ENCODE measurements around the gene OR5H14. TPM values are rescaled to one million over a fixed set of nuclear protein-coding genes. Genes with fewer than 3 reads are reported as not detected.
"Not testable (repeated sequence)": the region's sequence is repeated elsewhere in the genome, so short reads cannot be mapped to it uniquely, and the experiment has no call there.

Gene OR5H14
- polyA plus RNA-seq, 1 of the 3 experiments (the other 2 are of a cell fraction), result not detected

GRCh38 chr3:98185180-98185579 is 37.9 kb downstream of the OR5H14 start (continued):
- TF ChIP-seq, protein P1, sequence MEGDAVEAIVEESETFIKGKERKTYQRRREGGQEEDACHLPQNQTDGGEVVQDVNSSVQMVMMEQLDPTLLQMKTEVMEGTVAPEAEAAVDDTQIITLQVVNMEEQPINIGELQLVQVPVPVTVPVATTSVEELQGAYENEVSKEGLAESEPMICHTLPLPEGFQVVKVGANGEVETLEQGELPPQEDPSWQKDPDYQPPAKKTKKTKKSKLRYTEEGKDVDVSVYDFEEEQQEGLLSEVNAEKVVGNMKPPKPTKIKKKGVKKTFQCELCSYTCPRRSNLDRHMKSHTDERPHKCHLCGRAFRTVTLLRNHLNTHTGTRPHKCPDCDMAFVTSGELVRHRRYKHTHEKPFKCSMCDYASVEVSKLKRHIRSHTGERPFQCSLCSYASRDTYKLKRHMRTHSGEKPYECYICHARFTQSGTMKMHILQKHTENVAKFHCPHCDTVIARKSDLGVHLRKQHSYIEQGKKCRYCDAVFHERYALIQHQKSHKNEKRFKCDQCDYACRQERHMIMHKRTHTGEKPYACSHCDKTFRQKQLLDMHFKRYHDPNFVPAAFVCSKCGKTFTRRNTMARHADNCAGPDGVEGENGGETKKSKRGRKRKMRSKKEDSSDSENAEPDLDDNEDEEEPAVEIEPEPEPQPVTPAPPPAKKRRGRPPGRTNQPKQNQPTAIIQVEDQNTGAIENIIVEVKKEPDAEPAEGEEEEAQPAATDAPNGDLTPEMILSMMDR (IDR thresholded peaks at IDR 0.05), result no peak
- TF ChIP-seq TAF1 (IDR thresholded peaks at IDR 0.05; ENCODE audit: borderline replicate concordance, low read depth, low read length), result no peak
- TF ChIP-seq SIN3A (IDR thresholded peaks at IDR 0.05; ENCODE audit: borderline replicate concordance, low read depth, low read length), result no peak
- TF ChIP-seq EZH2phosphoT487 (IDR thresholded peaks at IDR 0.05; ENCODE audit: borderline replicate concordance, low read depth), result no peak
- no peak for TF ChIP-seq FOXM1 (IDR thresholded peaks at IDR 0.05; ENCODE audit: low read depth)
- TF ChIP-seq TCF12 (IDR thresholded peaks at IDR 0.05), result no peak

DNA sequence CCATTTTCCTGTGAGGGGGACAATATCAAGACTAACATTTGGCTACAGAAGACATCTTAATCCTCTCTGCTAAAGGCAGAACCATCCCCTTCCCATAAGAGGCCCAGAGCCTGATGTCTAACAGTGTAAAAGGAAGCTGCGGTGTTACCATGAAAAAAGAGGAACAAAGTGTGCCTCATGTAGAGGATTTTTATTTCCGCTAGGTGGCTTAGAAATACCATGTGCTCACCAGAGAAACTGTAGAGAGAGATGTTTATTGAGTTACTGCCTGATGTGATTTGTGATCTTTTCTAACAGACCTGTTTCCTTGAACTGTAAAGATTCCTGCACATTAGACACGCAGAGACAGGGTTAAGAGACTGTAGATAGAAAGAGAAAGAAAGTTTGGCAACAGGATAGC is 41.3 kb downstream of the OR5H14 start:
- WGBS (ENCODE audit: low lambda C conversion rate), result 1% methylated on average over 3 of the region's 3 CpGs
- Histone ChIP-seq H3K9ac (no peak overlapping the region), H3K79me2 (ENCODE audit: insufficient read depth) (no peaks in the 10 kb centered on the region), H3K4me3 (ENCODE audit: low read depth in 2 of 2, low read length in 1 of 2) (no peak overlapping the region), H3K9me2 (no peaks in the 10 kb centered on the region), H3K27ac (ENCODE audit: low read depth in 2 of 2, low read length in 1 of 2) (no peak overlapping the region), H3K4me2 (no peak overlapping the region), H3F3A (replicated peaks; ENCODE audit: insufficient read depth) (no peaks in the 10 kb centered on the region), H2AFZ (ENCODE audit: low read depth) (no peak overlapping the region), H3K4me1 (ENCODE audit: control insufficient read depth in 1 of 2, insufficient read depth in 2 of 2, low read depth in 1 of 2, low read length in 1 of 2) (no peaks in the 10 kb centered on the region), H4K20me1 (ENCODE audit: insufficient read depth) (no peaks in the 10 kb centered on the region), H3K36me3 (replicated peaks in 1 of 2; ENCODE audit: control insufficient read depth in 1 of 2, insufficient read depth in 2 of 2, low read length in 1 of 2) (no peaks in the 10 kb centered on the region), H3K27me3 (ENCODE audit: insufficient read depth) (no peaks in the 10 kb centered on the region; the same call in 1 of the 2 replicates), H3K9me3 (no peaks in the 10 kb centered on the region)
- TF ChIP-seq TAF1 (IDR thresholded peaks at IDR 0.05; ENCODE audit: borderline replicate concordance, low read depth, low read length) (no peak), NFIC (IDR thresholded peaks at IDR 0.05; ENCODE audit: borderline replicate concordance) (no peak), RAD21 (IDR thresholded peaks at IDR 0.05; ENCODE audit: low read length) (peak; percentile 32), ELF1 (IDR thresholded peaks at IDR 0.05) (no peak), RCOR1 (IDR thresholded peaks at IDR 0.05; ENCODE audit: low read length) (no peak), SIN3A (IDR thresholded peaks at IDR 0.05; ENCODE audit: borderline replicate concordance, low read depth, low read length) (no peak)
- TF ChIP-seq, protein P1 (IDR thresholded peaks at IDR 0.05), result peak; percentile 49
- peak; percentile 0 for DNase-seq
- CTCF ChIA-PET, result interaction anchor here (0.8 kb wide), 1 partner anchor 16 kb away, joined by 3 read pairs; no protein-coding TSS in a partner anchor
- POLR2A ChIA-PET, result no interaction called here

GRCh38 chr3:98190911-98191310 is 43.6 kb downstream of the OR5H14 start:
- H3K36me3 ChIP-seq (replicated peaks in 1 of 2; ENCODE audit: control insufficient read depth in 1 of 2, insufficient read depth in 2 of 2, low read length in 1 of 2); CTCF ChIA-PET; H2AFZ ChIP-seq (ENCODE audit: low read depth); H3K4me3 ChIP-seq (ENCODE audit: low read depth in 2 of 2, low read length in 1 of 2); H3K9me2 ChIP-seq; H3F3A ChIP-seq (replicated peaks; ENCODE audit: insufficient read depth); H3K4me1 ChIP-seq (ENCODE audit: control insufficient read depth in 1 of 2, insufficient read depth in 2 of 2, low read depth in 1 of 2, low read length in 1 of 2); H3K27ac ChIP-seq (ENCODE audit: low read depth in 2 of 2, low read length in 1 of 2); H4K20me1 ChIP-seq (ENCODE audit: insufficient read depth); H3K4me2 ChIP-seq; H3K27me3 ChIP-seq (ENCODE audit: insufficient read depth); POLR2A ChIA-PET; H3K9ac ChIP-seq; H3K9me3 ChIP-seq; H3K79me2 ChIP-seq (ENCODE audit: insufficient read depth); DNase-seq: not testable (repeated sequence)

GRCh38 chr3:98196293-98196692 is 49.0 kb downstream of the OR5H14 start:
- H3K9me2 ChIP-seq; H3K4me1 ChIP-seq (ENCODE audit: control insufficient read depth in 1 of 2, insufficient read depth in 2 of 2, low read depth in 1 of 2, low read length in 1 of 2); H3K27ac ChIP-seq (ENCODE audit: low read depth in 2 of 2, low read length in 1 of 2); H3K4me2 ChIP-seq; POLR2A ChIA-PET; H3K4me3 ChIP-seq (ENCODE audit: low read depth in 2 of 2, low read length in 1 of 2); H3F3A ChIP-seq (replicated peaks; ENCODE audit: insufficient read depth); CTCF ChIA-PET; H3K36me3 ChIP-seq (replicated peaks in 1 of 2; ENCODE audit: control insufficient read depth in 1 of 2, insufficient read depth in 2 of 2, low read length in 1 of 2); H4K20me1 ChIP-seq (ENCODE audit: insufficient read depth); H2AFZ ChIP-seq (ENCODE audit: low read depth); H3K9ac ChIP-seq; DNase-seq; H3K79me2 ChIP-seq (ENCODE audit: insufficient read depth); H3K27me3 ChIP-seq (ENCODE audit: insufficient read depth); H3K9me3 ChIP-seq: not testable (repeated sequence)
- 0% methylated on average over 2 of the region's 2 CpGs for WGBS (ENCODE audit: low lambda C conversion rate)

All from SK-N-SH (cell line).